GM19043 (cell line): ENCODE measurements around the gene LCMT2.

Source experiments
- ATAC-seq: cut with Tn5 transposase; IDR thresholded peaks from one replicate; pipeline ENCODE4 v1.9.1; 2021; ENCODE audit warnings: low read depth; ENCODE audit not compliant: unreplicated experiment

The LCMT2 gene

DNA sequence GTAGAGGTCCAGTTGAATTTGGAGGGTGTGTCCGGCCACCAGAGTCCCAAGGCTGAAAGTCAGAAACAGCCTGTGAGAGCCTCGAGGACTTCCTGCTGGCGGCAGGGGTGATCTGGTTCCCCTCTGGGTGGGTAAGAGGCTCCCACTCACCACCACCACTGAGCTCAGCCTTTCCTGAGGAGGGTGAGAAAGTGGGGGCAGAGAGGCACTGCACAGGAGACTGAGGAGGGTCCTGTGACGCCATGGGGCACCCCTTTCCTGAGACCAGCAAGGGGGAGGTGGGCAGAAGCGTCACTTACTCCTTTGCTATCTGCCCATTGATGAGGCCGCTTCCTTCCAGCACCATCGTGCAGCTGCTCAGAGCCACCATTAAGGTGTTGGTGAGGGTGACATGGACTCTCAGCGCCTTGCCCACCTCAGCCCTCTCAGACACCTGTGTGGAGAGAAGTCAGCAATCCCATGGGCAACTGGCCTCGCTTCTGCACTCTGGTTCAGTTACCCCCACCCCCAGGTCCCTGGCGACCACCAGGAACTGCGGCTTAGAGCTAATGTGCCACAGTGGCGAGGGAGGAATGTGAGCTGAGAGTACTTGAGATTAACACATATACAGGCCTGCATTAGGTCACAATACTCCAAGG lies 53.7 kb downstream of the LCMT2 start:
- ATAC-seq: no peak

- ATAC-seq: no peak
Measured at GRCh38 chr15:43275740-43276562, 54.4 kb downstream of the LCMT2 start.

DNA sequence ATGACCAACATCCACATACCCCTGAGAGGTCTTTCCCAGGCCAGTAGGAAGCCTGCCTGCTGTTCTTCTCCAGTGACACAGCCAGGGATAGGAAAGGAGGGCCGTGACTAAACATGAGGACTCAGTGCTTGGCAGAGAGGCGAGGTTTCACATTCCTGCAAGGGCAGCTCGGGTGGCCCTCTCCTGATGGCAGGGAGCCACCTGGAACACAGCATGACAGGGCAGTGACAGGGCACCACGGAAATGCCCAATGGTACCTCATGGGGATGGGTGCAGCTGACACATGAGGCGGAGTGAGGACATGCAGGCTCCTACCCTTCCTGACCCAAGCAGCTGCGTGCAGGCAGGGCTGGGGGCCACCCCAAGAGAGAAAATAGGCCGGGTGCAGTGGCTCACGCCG lies 56.2 kb downstream of the LCMT2 start:
- ATAC-seq: no peak
